Psoas muscle (tissue), 8 donors: ENCODE data around the gene SUMF1. TPM values are rescaled to one million over a fixed set of nuclear protein-coding genes. Genes with fewer than 3 reads are reported as not detected.

ENCODE experiments used
- ATAC-seq, 4 donors: fragments of 200-7000 bp; cut with Tn5 transposase; one replicate each; pipeline ENCODE4 v1.9.1; 2020; ENCODE audit warnings: moderate library complexity in 3 of 4, mild to moderate bottlenecking in 2 of 4
- DNase-seq, 2 donors: peaks; one replicate each; pipeline ENCODE4 v3.0.0-alpha.2; 2020
- H3K27ac ChIP-seq: fragments of 200-600 bp; one replicate; pipeline ENCODE4 v1.8.0; 2022
- H3K27me3 ChIP-seq, 3 donors: fragments of 200-600 bp in 1 of 3; one replicate each; pipeline versions ENCODE4 v1.6.1 to v1.8.0; 2013 to 2022; ENCODE audit warnings: low read length in 2 of 3, mild to moderate bottlenecking in 2 of 3, moderate library complexity in 1 of 3; ENCODE audit not compliant: insufficient read depth in 3 of 3
- H3K36me3 ChIP-seq, 2 donors: fragments of 200-600 bp in 1 of 2; one replicate each; pipeline versions ENCODE4 v1.6.1 to v1.8.0; 2013 to 2022; ENCODE audit warnings: low read depth in 1 of 2, mild to moderate bottlenecking in 1 of 2, moderate library complexity in 1 of 2; ENCODE audit not compliant: insufficient read depth in 1 of 2
- H3K4me1 ChIP-seq: fragments of 200-600 bp; one replicate; pipeline ENCODE4 v1.8.0; 2022
- H3K4me3 ChIP-seq: fragments of 200-600 bp; one replicate; pipeline ENCODE4 v1.8.0; 2022; ENCODE audit warnings: mild to moderate bottlenecking
- H3K9me3 ChIP-seq: fragments of 200-600 bp; one replicate; pipeline ENCODE4 v1.8.0; 2022
- WGBS, 3 donors: extraction: QIAGEN DNeasy Blood & Tissue Kit; methylation state at CpG; one replicate each; pipeline versions ENCODE4 v1.1.6 to v1.1.7; 2013; 5-methylcytosine and 5-hydroxymethylcytosine counted together
- intact Hi-C, 2 donors: fragments of 100-400 bp; cut with DNase I; formaldehyde crosslinking; loops; one replicate each; pipeline versions ENCODE4 v1.11.0 to v1.14.2; 2022
- polyA plus RNA-seq, 3 donors: library from polyadenylated mRNA; stranded (reverse); fragments of 200-250 nt; gene quantifications; one replicate each; pipeline ENCODE4 v1.2.3, GENCODE V29; 2013
- total RNA-seq, 4 donors: library from RNA; stranded (reverse); fragmentation: NEBNext Ultra II Directional in 2 of 4; extraction: Animal tissue kit (Norgen Biotek cat#: 25700) in 2 of 4; gene quantifications; one replicate each; pipeline versions ENCODE4 v1.2.1 to v1.2.4, GENCODE V29; 2021 to 2023
- TF ChIP-seq, protein P1 (sequence below): fragments of 200-600 bp; IDR thresholded peaks from one replicate; pipeline ENCODE4 v1.8.0; 2022; ENCODE audit warnings: antibody characterized with exemption
- donor health status: healthy with polysubstance abuse.
- donor health status: DM: no; HTN: no; CAD: no; lungs with moderate emphysema.
- donor health status: Bipolar disorder and iron deficiency.
- donor health status: healthy.
- donor health status: DM: yes; HTN: yes; CAD: no.
- donor health status: DM: no; HTN: no; CAD: no.
- donor health status: DM: no; HTN: no; CAD: no.
- donor health status: DM: yes; HTN: yes; CAD: no.

Gene SUMF1
- total and polyA plus RNA-seq, 7 donors: 3.0 to 7.6 (median 5.0) TPM

DNA sequence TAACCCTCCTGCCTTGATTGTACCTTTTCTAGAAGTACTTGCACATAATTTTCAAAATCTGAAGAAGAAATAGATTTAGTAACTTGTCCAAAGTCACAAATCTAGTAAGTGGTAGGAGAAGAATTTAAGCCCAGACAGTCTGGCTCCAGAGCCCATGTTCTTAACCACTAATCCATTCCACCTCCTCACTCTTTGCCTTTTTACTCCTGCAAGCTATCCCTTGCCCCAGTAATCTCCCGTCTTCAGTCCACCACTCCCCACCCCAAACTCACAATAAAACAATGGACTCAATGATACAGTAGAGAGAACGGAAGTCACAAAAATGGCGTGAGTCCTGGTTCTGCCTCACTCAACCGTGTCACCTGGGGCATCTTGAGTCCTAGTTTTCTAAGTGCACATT, 115.2 kb downstream of the SUMF1 start:
- intact Hi-C loops: loop anchor here (1.0 to 10.0 kb wide), 4 partner anchors 113 to 281 kb away; partner anchors contain the start of genes ITPR1 (in 2 of the 2) and SUMF1 (in 1 of the 2)
- WGBS, 3 donors: 88 to 93% (median 89%) methylated on average over 4 of the region's 4 CpGs
- ATAC-seq (peak in 1 of 4 donors; percentile 13), DNase-seq (no peak)
- TF ChIP-seq, protein P1, sequence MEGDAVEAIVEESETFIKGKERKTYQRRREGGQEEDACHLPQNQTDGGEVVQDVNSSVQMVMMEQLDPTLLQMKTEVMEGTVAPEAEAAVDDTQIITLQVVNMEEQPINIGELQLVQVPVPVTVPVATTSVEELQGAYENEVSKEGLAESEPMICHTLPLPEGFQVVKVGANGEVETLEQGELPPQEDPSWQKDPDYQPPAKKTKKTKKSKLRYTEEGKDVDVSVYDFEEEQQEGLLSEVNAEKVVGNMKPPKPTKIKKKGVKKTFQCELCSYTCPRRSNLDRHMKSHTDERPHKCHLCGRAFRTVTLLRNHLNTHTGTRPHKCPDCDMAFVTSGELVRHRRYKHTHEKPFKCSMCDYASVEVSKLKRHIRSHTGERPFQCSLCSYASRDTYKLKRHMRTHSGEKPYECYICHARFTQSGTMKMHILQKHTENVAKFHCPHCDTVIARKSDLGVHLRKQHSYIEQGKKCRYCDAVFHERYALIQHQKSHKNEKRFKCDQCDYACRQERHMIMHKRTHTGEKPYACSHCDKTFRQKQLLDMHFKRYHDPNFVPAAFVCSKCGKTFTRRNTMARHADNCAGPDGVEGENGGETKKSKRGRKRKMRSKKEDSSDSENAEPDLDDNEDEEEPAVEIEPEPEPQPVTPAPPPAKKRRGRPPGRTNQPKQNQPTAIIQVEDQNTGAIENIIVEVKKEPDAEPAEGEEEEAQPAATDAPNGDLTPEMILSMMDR: no peak
- no peaks in the 10 kb centered on the region for H3K9me3 ChIP-seq
- no peaks in the 10 kb centered on the region for H3K4me1 ChIP-seq
- no peaks in the 10 kb centered on the region for H3K27me3 ChIP-seq
- H3K36me3 ChIP-seq: no peaks in the 10 kb centered on the region
- no peak overlapping the region for H3K4me3 ChIP-seq
- no peak overlapping the region for H3K27ac ChIP-seq

DNA sequence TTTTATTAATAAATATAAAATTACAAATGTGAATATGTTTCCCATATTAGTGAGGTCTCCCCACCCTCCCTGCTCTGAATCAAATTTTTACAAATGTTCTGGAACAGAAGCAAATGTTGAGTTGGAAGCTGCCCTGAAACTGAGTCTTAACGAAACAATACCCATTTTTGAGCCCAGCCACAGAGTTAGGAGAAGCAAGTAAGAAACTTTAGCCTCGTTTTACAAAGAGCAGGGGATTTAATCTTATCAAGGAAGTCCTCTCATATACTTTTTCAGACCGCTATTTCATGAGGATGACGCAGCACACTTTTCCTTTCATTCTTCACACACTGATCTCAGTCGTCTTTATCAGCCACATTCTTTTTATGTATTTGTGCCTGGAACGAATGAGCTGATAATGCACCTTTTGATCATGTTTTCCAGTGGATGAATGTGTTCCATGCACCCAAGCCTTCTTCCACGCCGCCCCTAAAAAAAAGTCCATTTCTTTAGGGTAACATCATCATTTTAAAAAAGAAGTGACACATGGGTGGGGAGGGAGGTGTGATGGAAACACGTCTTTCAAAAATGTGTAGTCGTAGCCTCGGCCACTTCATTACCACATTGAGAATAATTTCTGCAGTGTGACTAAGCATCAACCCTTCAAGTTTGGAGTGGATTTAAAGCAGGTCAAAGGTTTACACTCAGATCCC, 115.8 kb downstream of the SUMF1 start:
- H3K4me1 ChIP-seq: no peaks in the 10 kb centered on the region
- intact Hi-C loops: loop anchor here (1.0 to 10.0 kb wide), 4 partner anchors 113 to 281 kb away; partner anchors contain the start of genes ITPR1 (in 2 of the 2) and SUMF1 (in 1 of the 2)
- H3K27me3 ChIP-seq: no peaks in the 10 kb centered on the region
- no peaks in the 10 kb centered on the region for H3K9me3 ChIP-seq
- TF ChIP-seq, protein P1: no peak
- peak overlapping the region; percentile 42 for H3K4me3 ChIP-seq
- no peak overlapping the region for H3K27ac ChIP-seq
- H3K36me3 ChIP-seq: no peaks in the 10 kb centered on the region
- DNase-seq (no peak), ATAC-seq (peak in 3 of 4 donors; percentile 4 to 75 (median 33))
- WGBS, 3 donors: 50 to 65% (median 52%) methylated on average over 11 of the region's 11 CpGs

- Histone ChIP-seq H3K4me1 (no peaks in the 10 kb centered on the region), H3K4me3 (peak overlapping the region; percentile 42), H3K9me3 (no peaks in the 10 kb centered on the region), H3K36me3 (no peaks in the 10 kb centered on the region), H3K27ac (no peak overlapping the region), H3K27me3 (no peaks in the 10 kb centered on the region)
- ATAC-seq (peak; percentile 72 to 93 (median 78)), DNase-seq (no peak)
- WGBS, 3 donors: 0 to 14% (median 4%) methylated on average over 2 of the region's 2 CpGs
- TF ChIP-seq, protein P1: peak; percentile 83
- intact Hi-C loops: loop anchor here (1.0 to 10.0 kb wide), 4 partner anchors 114 to 282 kb away; partner anchors contain the start of genes ITPR1 (in 2 of the 2) and SUMF1 (in 1 of the 2)
These were observed 116.3 kb downstream of the SUMF1 start for GRCh38 chr3:4350789-4351163.

DNA sequence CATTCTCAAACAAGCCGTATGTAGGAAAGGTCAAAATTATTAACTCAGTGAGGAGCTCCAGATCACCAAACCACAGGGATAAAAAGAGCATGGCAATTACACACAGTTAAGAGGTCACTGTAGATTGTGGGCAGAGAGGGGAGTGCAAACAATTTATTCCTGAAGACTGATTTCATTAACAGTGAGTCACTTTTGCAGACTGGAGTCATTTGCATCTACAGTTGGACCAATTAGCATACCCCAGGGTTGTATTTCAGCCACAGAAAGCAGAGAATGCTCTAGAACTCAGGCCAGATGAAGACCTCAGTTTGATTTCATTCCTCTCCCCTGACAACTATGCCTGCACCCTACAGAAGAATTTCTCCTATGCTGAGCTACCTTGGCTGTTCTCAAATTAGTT, 123.8 kb downstream of the SUMF1 start:
- Histone ChIP-seq H3K9me3 (no peaks in the 10 kb centered on the region), H3K27ac (no peak overlapping the region), H3K4me3 (no peak overlapping the region), H3K27me3 (no peaks in the 10 kb centered on the region), H3K36me3 (no peaks in the 10 kb centered on the region), H3K4me1 (no peaks in the 10 kb centered on the region)
- DNase-seq (no peak), ATAC-seq (peak in 1 of 4 donors; percentile 63)
- intact Hi-C loops: no loop called here
- TF ChIP-seq, protein P1: no peak
- 91 to 97% (median 93%) methylated on average over 1 of the region's 1 CpG for WGBS, 3 donors
